B cell (primary cell): ENCODE measurements around the gene WASL. TPM values are rescaled to one million over a fixed set of nuclear protein-coding genes. Genes with fewer than 3 reads are reported as not detected.

Source experiments
- ATAC-seq: fragments of 200-7000 bp; cut with Tn5 transposase; one replicate; pipeline ENCODE4 v1.10.0; 2021; ENCODE audit warnings: low read depth, mild to moderate bottlenecking, moderate number of reproducible peaks, moderate library complexity
- CTCF ChIA-PET: fragments of 350-600 bp; sonication (Branson Sonifier 250); formaldehyde crosslinking; loops from one replicate; lab custom pipeline; 2021; ENCODE audit warnings: antibody characterized with exemption, inconsistent platforms; lab: Charles Lee
- POLR2A ChIA-PET: fragments of 350-600 bp; sonication (Branson Sonifier 250); formaldehyde crosslinking; loops from one replicate; lab custom pipeline; 2021; ENCODE audit warnings: antibody characterized with exemption; lab: Charles Lee
- DNase-seq: peaks from one replicate; pipeline ENCODE4 v3.0.0; 2013
- H2AFZ ChIP-seq: 2 replicates; pipeline ENCODE4 v1.6.1; 2012; ENCODE audit warnings: mild to moderate bottlenecking, low read depth, low read length; ENCODE audit not compliant: insufficient read depth, poor library complexity, severe bottlenecking
- H3K27ac ChIP-seq, 2 donors: 1 replicate in 1 of 2; 2 replicates in 1 of 2; pipeline ENCODE4 v1.5.1; 2012 to 2013; ENCODE audit warnings: low read length in 2 of 2, mild to moderate bottlenecking in 2 of 2, moderate library complexity in 1 of 2
- H3K27me3 ChIP-seq, 4 experiments: fragments of 200-600 bp in 1 of 4; sonication (generic) in 1 of 4; replicated peaks in 1 of 4; 1 replicate in 2 of 4; 2 replicates in 2 of 4; pipeline versions ENCODE4 v1.6.1 to v1.7.0; 2013 to 2016; ENCODE audit warnings: low read length in 3 of 4, mild to moderate bottlenecking in 2 of 4, mixed read lengths in 1 of 4, moderate library complexity in 1 of 4; ENCODE audit not compliant: insufficient read depth in 4 of 4, control insufficient read depth in 3 of 4; ENCODE audit errors: control extremely low read depth in 1 of 4
- H3K36me3 ChIP-seq, 2 experiments: replicated peaks in 1 of 2; 1 replicate in 1 of 2; 2 replicates in 1 of 2; pipeline versions ENCODE4 v1.6.1 to v1.7.1; 2013; ENCODE audit warnings: low read length in 1 of 2; ENCODE audit not compliant: insufficient read depth in 2 of 2, control insufficient read depth in 1 of 2; ENCODE audit errors: control extremely low read depth in 1 of 2, extremely low read depth in 1 of 2
- H3K4me1 ChIP-seq, 2 donors: fragments of 200-600 bp in 1 of 2; sonication (generic) in 1 of 2; 1 replicate in 1 of 2; 2 replicates in 1 of 2; pipeline versions ENCODE4 v1.5.1 to v1.6.1; 2013 to 2017; ENCODE audit warnings: low read length in 2 of 2; ENCODE audit not compliant: control insufficient read depth in 2 of 2, insufficient read depth in 2 of 2
- H3K4me2 ChIP-seq: replicated peaks from 2 replicates; pipeline ENCODE3; 2012; ENCODE audit warnings: mild to moderate bottlenecking, low read depth, low read length; ENCODE audit not compliant: poor library complexity, severe bottlenecking
- H3K4me3 ChIP-seq, 5 experiments: fragments of 200-600 bp in 1 of 5; sonication (generic) in 1 of 5; 1 replicate in 3 of 5; 2 replicates in 2 of 5; pipeline versions ENCODE4 v1.5.1 to v1.7.0; 2011 to 2016; ENCODE audit warnings: low read length in 4 of 5, mild to moderate bottlenecking in 4 of 5, low read depth in 2 of 5, control low read depth in 1 of 5, moderate library complexity in 1 of 5; ENCODE audit not compliant: insufficient read depth in 1 of 5; ENCODE audit errors: control extremely low read depth in 1 of 5, extremely low read depth in 1 of 5
- H3K79me2 ChIP-seq: fragments of 200-600 bp; sonication (generic); one replicate; pipeline ENCODE4 v1.6.0; 2016; ENCODE audit warnings: low read length; ENCODE audit not compliant: control insufficient read depth, insufficient read depth
- H3K9ac ChIP-seq: fragments of 200-600 bp; sonication (generic); 2 replicates; pipeline ENCODE4 v1.6.1; 2017; ENCODE audit warnings: mild to moderate bottlenecking, low read length, moderate library complexity
- H3K9me3 ChIP-seq, 3 donors: one replicate each; pipeline versions ENCODE4 v1.6.1 to v1.7.1; 2013; ENCODE audit warnings: low read length in 2 of 3; ENCODE audit not compliant: control insufficient read depth in 2 of 3, insufficient read depth in 1 of 3; ENCODE audit errors: control extremely low read depth in 1 of 3
- H4K20me1 ChIP-seq: 2 replicates; pipeline ENCODE4 v1.6.0; 2012; ENCODE audit warnings: mild to moderate bottlenecking, low read length; ENCODE audit not compliant: insufficient read depth, control insufficient read depth, poor library complexity, severe bottlenecking
- H3K27ac Mint-ChIP-seq: one replicate; pipeline ENCODE4 v1.8.0; 2021; ENCODE audit warnings: mixed read lengths
- H3K27me3 Mint-ChIP-seq: one replicate; pipeline ENCODE4 v1.8.0; 2021; ENCODE audit warnings: mixed read lengths
- H3K4me1 Mint-ChIP-seq: one replicate; pipeline ENCODE4 v1.8.0; 2021; ENCODE audit warnings: mixed read lengths
- H3K4me3 Mint-ChIP-seq: one replicate; pipeline ENCODE4 v1.8.0; 2021; ENCODE audit warnings: mixed read lengths
- H3K9me3 Mint-ChIP-seq: one replicate; pipeline ENCODE4 v1.8.0; 2022; ENCODE audit warnings: mixed read lengths; ENCODE audit not compliant: insufficient read depth
- EZH2 ChIP-seq: IDR thresholded peaks from 2 replicates; pipeline ENCODE4 v1.6.1; 2012; ENCODE audit warnings: borderline replicate concordance, low read depth, mild to moderate bottlenecking, moderate library complexity, low read length; ENCODE audit not compliant: insufficient read depth, poor library complexity, severe bottlenecking
- WGBS: methylation state at CpG from one replicate; pipeline ENCODE4 v1.1.5; 2013; ENCODE audit warnings: missing lambda C conversion rate; ENCODE audit not compliant: insufficient coverage; 5-methylcytosine and 5-hydroxymethylcytosine counted together
- intact Hi-C: fragments of 100-400 bp; cut with micrococcal nuclease; formaldehyde crosslinking; loops from one replicate; pipeline ENCODE4 v1.10.0; 2022
- polyA plus RNA-seq: library from polyadenylated mRNA; depleted of rRNA; stranded (reverse); fragments of >200 nt; gene quantifications from 2 replicates; pipeline ENCODE4 v1.2.3, GENCODE V29; 2012
- total RNA-seq, 2 donors: library from RNA; stranded (reverse); fragments of 120-200 nt in 1 of 2; gene quantifications; 1 replicate in 1 of 2; 2 replicates in 1 of 2; pipeline versions ENCODE4 v1.2.3 to v1.2.4, GENCODE V29; 2013 to 2022
- TF ChIP-seq, protein P1 (sequence below): fragments of 200-600 bp; IDR thresholded peaks from one replicate; pipeline ENCODE4 v1.8.0; 2022; ENCODE audit warnings: antibody characterized with exemption, mild to moderate bottlenecking

Gene WASL
- total and polyA plus RNA-seq, 2 donors (not counting 1 experiment from before 2014, with no cell fraction given) = 1.8 to 10.4 TPM

- no peak overlapping the region for H2AFZ ChIP-seq
- no peak overlapping the region for H3K4me2 ChIP-seq
- TF ChIP-seq, protein P1, sequence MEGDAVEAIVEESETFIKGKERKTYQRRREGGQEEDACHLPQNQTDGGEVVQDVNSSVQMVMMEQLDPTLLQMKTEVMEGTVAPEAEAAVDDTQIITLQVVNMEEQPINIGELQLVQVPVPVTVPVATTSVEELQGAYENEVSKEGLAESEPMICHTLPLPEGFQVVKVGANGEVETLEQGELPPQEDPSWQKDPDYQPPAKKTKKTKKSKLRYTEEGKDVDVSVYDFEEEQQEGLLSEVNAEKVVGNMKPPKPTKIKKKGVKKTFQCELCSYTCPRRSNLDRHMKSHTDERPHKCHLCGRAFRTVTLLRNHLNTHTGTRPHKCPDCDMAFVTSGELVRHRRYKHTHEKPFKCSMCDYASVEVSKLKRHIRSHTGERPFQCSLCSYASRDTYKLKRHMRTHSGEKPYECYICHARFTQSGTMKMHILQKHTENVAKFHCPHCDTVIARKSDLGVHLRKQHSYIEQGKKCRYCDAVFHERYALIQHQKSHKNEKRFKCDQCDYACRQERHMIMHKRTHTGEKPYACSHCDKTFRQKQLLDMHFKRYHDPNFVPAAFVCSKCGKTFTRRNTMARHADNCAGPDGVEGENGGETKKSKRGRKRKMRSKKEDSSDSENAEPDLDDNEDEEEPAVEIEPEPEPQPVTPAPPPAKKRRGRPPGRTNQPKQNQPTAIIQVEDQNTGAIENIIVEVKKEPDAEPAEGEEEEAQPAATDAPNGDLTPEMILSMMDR = no peak
- no peak for TF ChIP-seq EZH2
- H3K9me3 Mint-ChIP-seq = no peaks in the 10 kb centered on the region
- no peak overlapping the region for H3K9ac ChIP-seq
- no peak overlapping the region for H3K4me3 ChIP-seq
- intact Hi-C loops = no loop called here
- no peak for ATAC-seq
- ChIA-PET POLR2A (no interaction called here), CTCF (no interaction called here)
- DNase-seq = no peak
- 98% methylated on average over 4 of the region's 4 CpGs for WGBS
- no peaks in the 10 kb centered on the region for H3K79me2 ChIP-seq
- H3K27me3 Mint-ChIP-seq = peaks cover 16% of the 10 kb centered on the region
- H3K4me1 Mint-ChIP-seq = peaks cover 5% of the 10 kb centered on the region
- H3K4me1 ChIP-seq = no peaks in the 10 kb centered on the region
- H3K36me3 ChIP-seq = no peaks in the 10 kb centered on the region
- H3K27ac Mint-ChIP-seq = no peak overlapping the region
- no peak overlapping the region for H3K4me3 Mint-ChIP-seq
- no peak overlapping the region for H3K27ac ChIP-seq
- H4K20me1 ChIP-seq = no peaks in the 10 kb centered on the region
- no peaks in the 10 kb centered on the region for H3K9me3 ChIP-seq
- peaks cover 0 to 4% (median 0%) of the 10 kb centered on the region in 4 experiments for H3K27me3 ChIP-seq
These were observed 25.7 kb upstream of the WASL start for GRCh38 chr7:123774496-123774895.

DNA sequence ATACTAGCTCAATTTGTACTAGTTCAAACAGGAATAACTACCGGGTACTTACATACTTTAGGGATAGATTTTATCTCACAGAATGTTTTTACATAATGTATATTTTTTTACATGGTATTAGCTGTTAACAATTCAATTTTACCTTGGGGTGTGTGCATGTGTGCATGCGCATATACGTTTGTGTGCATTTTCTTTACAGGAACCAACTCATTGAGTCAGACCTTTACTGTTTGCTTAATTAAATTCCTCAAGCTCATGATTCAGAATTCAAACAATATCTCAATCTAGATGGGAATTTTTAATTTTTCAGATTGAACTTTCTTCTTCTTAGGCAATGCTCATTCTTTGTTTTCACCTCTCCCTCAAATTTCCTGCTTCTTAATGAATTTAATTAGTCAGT lies 24.7 kb upstream of the WASL start:
- H3K36me3 ChIP-seq = no peaks in the 10 kb centered on the region
- H4K20me1 ChIP-seq = no peaks in the 10 kb centered on the region
- Mint-ChIP-seq H3K4me3 (no peak overlapping the region), H3K4me1 (peaks cover 5% of the 10 kb centered on the region), H3K9me3 (no peaks in the 10 kb centered on the region), H3K27me3 (peaks cover 16% of the 10 kb centered on the region), H3K27ac (no peak overlapping the region)
- WGBS = no CpG with 5 or more reads among the region's 3 CpGs
- no peaks in the 10 kb centered on the region for H3K79me2 ChIP-seq
- H3K4me1 ChIP-seq = no peaks in the 10 kb centered on the region
- DNase-seq (no peak), ATAC-seq (no peak)
- ChIA-PET POLR2A (no interaction called here), CTCF (no interaction called here)
- H3K9me3 ChIP-seq = peaks cover 0 to 1% (median 0%) of the 10 kb centered on the region in 3 donors
- H3K27ac ChIP-seq = no peak overlapping the region
- intact Hi-C loops = no loop called here
- TF ChIP-seq EZH2 = no peak
- TF ChIP-seq, protein P1 = no peak
- H3K9ac ChIP-seq = no peak overlapping the region
- H3K4me3 ChIP-seq = no peak overlapping the region
- H3K4me2 ChIP-seq = no peak overlapping the region
- H2AFZ ChIP-seq = no peak overlapping the region
- H3K27me3 ChIP-seq = peaks cover 0 to 4% (median 0%) of the 10 kb centered on the region in 4 experiments
